H1 (cell line): ENCODE data around the gene MRC2. TPM values are rescaled to one million over a fixed set of nuclear protein-coding genes. Genes with fewer than 3 reads are reported as not detected.

Source experiments
- CTCF ChIA-PET: fragments of 300-600 bp; sonication (Branson Sonifier 250); formaldehyde crosslinking; loops from one replicate; lab custom pipeline; 2021; ENCODE audit not compliant: partially characterized antibody; lab: Charles Lee
- POLR2A ChIA-PET: fragments of 300-600 bp; sonication (Branson Sonifier 250); formaldehyde crosslinking; loops from one replicate; lab custom pipeline; 2021; ENCODE audit warnings: inconsistent platforms; ENCODE audit not compliant: partially characterized antibody; lab: Charles Lee
- DNase-seq, 2 experiments: peaks; one replicate each; pipeline versions ENCODE4 v3.0.0 to v3.0.0-alpha.2; 2010 to 2022; ENCODE audit warnings: low spot score in 2 of 2, low read depth in 1 of 2, mixed read lengths in 1 of 2
- FAIRE-seq: peaks from 2 replicates; lab custom pipeline; 2011; peaks lifted over from hg19 to GRCh38; lab: Jason Lieb, UNC
- H2AFZ ChIP-seq: 2 replicates; pipeline ENCODE4 v1.8.1; 2012; ENCODE audit warnings: low read length, inconsistent platforms
- H2AK5ac ChIP-seq: 2 replicates; pipeline ENCODE4 v1.6.1; 2013; ENCODE audit warnings: low read depth, low read length
- H2BK120ac ChIP-seq: replicated peaks from 2 replicates; pipeline ENCODE3; 2013; ENCODE audit warnings: low read depth, low read length, inconsistent platforms
- H2BK12ac ChIP-seq: 2 replicates; pipeline ENCODE4 v1.6.1; 2013; ENCODE audit warnings: low read depth, low read length
- H2BK15ac ChIP-seq: 2 replicates; pipeline ENCODE4 v1.6.1; 2013; ENCODE audit warnings: low read length
- H2BK20ac ChIP-seq: 2 replicates; pipeline ENCODE4 v1.6.1; 2013; ENCODE audit warnings: low read length
- H2BK5ac ChIP-seq: 2 replicates; pipeline ENCODE4 v1.6.1; 2013; ENCODE audit warnings: low read depth, low read length
- H3K14ac ChIP-seq: 2 replicates; pipeline ENCODE4 v1.6.1; 2013; ENCODE audit warnings: inconsistent platforms; ENCODE audit not compliant: insufficient read length
- H3K18ac ChIP-seq: 2 replicates; pipeline ENCODE4 v1.6.1; 2013; ENCODE audit warnings: low read length; ENCODE audit errors: extremely low read depth
- H3K23ac ChIP-seq: 2 replicates; pipeline ENCODE4 v1.6.1; 2013; ENCODE audit warnings: inconsistent platforms; ENCODE audit not compliant: insufficient read length
- H3K23me2 ChIP-seq: 2 replicates; pipeline ENCODE4 v1.6.1; 2013; ENCODE audit warnings: low read depth, low read length
- H3K27ac ChIP-seq: 2 replicates; pipeline ENCODE4 v1.6.1; 2011; ENCODE audit warnings: low read depth, low read length, inconsistent platforms
- H3K27me3 ChIP-seq, 4 experiments: replicated peaks in 1 of 4; 1 replicate in 1 of 4; 2 replicates in 3 of 4; pipeline versions ENCODE4 v1.6.1 to v1.8.1; 2011 to 2013; ENCODE audit warnings: low read length in 3 of 4, mild to moderate bottlenecking in 3 of 4, inconsistent platforms in 2 of 4, mixed read lengths in 2 of 4, moderate library complexity in 1 of 4; ENCODE audit not compliant: control insufficient read depth in 3 of 4, insufficient read depth in 3 of 4; ENCODE audit errors: extremely low read depth in 1 of 4
- H3K36me3 ChIP-seq, 4 experiments: 2 replicates each; pipeline versions ENCODE4 v1.6.1 to v1.8.1; 2011 to 2013; ENCODE audit warnings: mild to moderate bottlenecking in 4 of 4, low read length in 3 of 4, moderate library complexity in 2 of 4, control low read depth in 1 of 4, inconsistent platforms in 1 of 4; ENCODE audit not compliant: insufficient read depth in 4 of 4, control insufficient read depth in 2 of 4
- H3K4ac ChIP-seq: replicated peaks from 2 replicates; pipeline ENCODE3; 2013; ENCODE audit warnings: low read length, low read depth, mixed read lengths, inconsistent platforms; ENCODE audit not compliant: insufficient read length
- H3K4me1 ChIP-seq, 4 experiments: replicated peaks in 1 of 4; 1 replicate in 1 of 4; 2 replicates in 3 of 4; pipeline versions ENCODE4 v1.6.1 to v1.8.1; 2011 to 2013; ENCODE audit warnings: low read length in 3 of 4, inconsistent platforms in 2 of 4, mixed read lengths in 1 of 4; ENCODE audit not compliant: insufficient read depth in 4 of 4, control insufficient read depth in 3 of 4
- H3K4me2 ChIP-seq, 2 experiments: 2 replicates each; pipeline versions ENCODE4 v1.6.1 to v1.8.1; 2011 to 2013; ENCODE audit warnings: low read depth in 2 of 2, low read length in 2 of 2, control low read depth in 1 of 2, inconsistent platforms in 1 of 2, mild to moderate bottlenecking in 1 of 2; ENCODE audit not compliant: insufficient read depth in 1 of 2
- H3K4me3 ChIP-seq, 4 experiments: fragments of 200-600, 300-600 bp in 1 of 4; sonication (generic), shearing (Covaris generic), sonication (Bioruptor Twin) in 1 of 4; 2 replicates each; pipeline versions ENCODE4 v1.5.1 to v1.8.1; 2011 to 2016; ENCODE audit warnings: low read length in 4 of 4, low read depth in 3 of 4, control low read depth in 2 of 4, inconsistent platforms in 2 of 4, mild to moderate bottlenecking in 2 of 4, mixed read lengths in 1 of 4, moderate library complexity in 1 of 4; ENCODE audit not compliant: insufficient read depth in 2 of 4; ENCODE audit errors: extremely low read depth in 1 of 4
- H3K56ac ChIP-seq: replicated peaks from 2 replicates; pipeline ENCODE3; 2013; ENCODE audit warnings: low read depth, mild to moderate bottlenecking, mixed read lengths, low read length, inconsistent platforms; ENCODE audit not compliant: insufficient read length
- H3K79me1 ChIP-seq: 2 replicates; pipeline ENCODE4 v1.6.1; 2013; ENCODE audit warnings: low read depth, low read length, control low read depth
- H3K79me2 ChIP-seq, 2 experiments: 2 replicates each; pipeline versions ENCODE4 v1.6.1 to v1.8.1; 2012 to 2013; ENCODE audit warnings: low read length in 2 of 2, mild to moderate bottlenecking in 2 of 2, inconsistent platforms in 1 of 2; ENCODE audit not compliant: insufficient read depth in 2 of 2, control insufficient read depth in 1 of 2
- H3K9ac ChIP-seq, 4 experiments: replicated peaks in 1 of 4; 1 replicate in 1 of 4; 2 replicates in 3 of 4; pipeline versions ENCODE4 v1.6.1 to v1.8.1; 2011 to 2013; ENCODE audit warnings: low read depth in 3 of 4, low read length in 3 of 4, control low read depth in 2 of 4, mild to moderate bottlenecking in 2 of 4, moderate library complexity in 2 of 4, inconsistent platforms in 1 of 4; ENCODE audit errors: extremely low read depth in 1 of 4
- H3K9me3 ChIP-seq, 2 experiments: 2 replicates each; pipeline versions ENCODE4 v1.6.1 to v1.8.1; 2012 to 2013; ENCODE audit warnings: mild to moderate bottlenecking in 2 of 2, moderate library complexity in 2 of 2, control low read depth in 1 of 2, inconsistent platforms in 1 of 2, low read depth in 1 of 2, low read length in 1 of 2, mixed read lengths in 1 of 2; ENCODE audit not compliant: insufficient read depth in 2 of 2
- H4K20me1 ChIP-seq, 2 experiments: replicated peaks in 1 of 2; 2 replicates each; pipeline versions ENCODE3 to v1.8.1; 2011 to 2013; ENCODE audit warnings: inconsistent platforms in 2 of 2, low read length in 2 of 2, mild to moderate bottlenecking in 1 of 2; ENCODE audit not compliant: insufficient read depth in 2 of 2, control insufficient read depth in 1 of 2
- H4K5ac ChIP-seq: 2 replicates; pipeline ENCODE4 v1.6.1; 2013; ENCODE audit warnings: low read length, low read depth, mixed read lengths, inconsistent platforms; ENCODE audit not compliant: insufficient read length
- H4K8ac ChIP-seq: 2 replicates; pipeline ENCODE4 v1.8.0; 2013; ENCODE audit warnings: mild to moderate bottlenecking, moderate library complexity, low read length, inconsistent platforms; ENCODE audit not compliant: insufficient read depth; ENCODE audit errors: extremely low read depth
- H4K91ac ChIP-seq: replicated peaks from 2 replicates; pipeline ENCODE3; 2013; ENCODE audit warnings: low read length, mixed read lengths, inconsistent platforms; ENCODE audit not compliant: insufficient read length
- YY1 ChIP-seq: IDR thresholded peaks from 2 replicates; pipeline ENCODE4 v1.6.1; 2011; ENCODE audit warnings: low read depth, mild to moderate bottlenecking, low read length
- WGBS, 2 experiments: shearing (Covaris generic) in 1 of 2; methylation state at CpG; one replicate each; pipeline versions ENCODE4 v1.1.6 to v1.1.7; 2013 to 2015; ENCODE audit warnings: low lambda C conversion rate in 2 of 2, mixed read lengths in 2 of 2, inconsistent platforms in 1 of 2, low coverage in 1 of 2, missing lambda C conversion rate in 1 of 2; ENCODE audit not compliant: insufficient replicate concordance in 2 of 2, insufficient coverage in 1 of 2, insufficient read length in 1 of 2; ENCODE audit errors: extremely low coverage in 1 of 2, missing lambda C conversion rate in 1 of 2; 5-methylcytosine and 5-hydroxymethylcytosine counted together
- polyA plus RNA-seq, 7 experiments: library from polyadenylated mRNA; depleted of rRNA in 3 of 7; stranded (reverse) in 5 of 7; unstranded in 2 of 7; fragments of >200 nt in 5 of 7; fragments of 200-250 nt in 2 of 7; gene quantifications; 1 replicate in 5 of 7; 2 replicates in 1 of 7; 4 replicates in 1 of 7; pipeline versions ENCODE4 v1.2.1 to v1.2.3, GENCODE V29; 2011 to 2013; ENCODE audit warnings: missing spikeins in 2 of 7, mixed read lengths in 2 of 7
- total RNA-seq: library from RNA; stranded (reverse); fragmentation: NEBNext Ultra II Directional; extraction: Animal tissue kit (Norgen Biotek cat#: 25700); gene quantifications from 2 replicates; pipeline ENCODE4 v1.2.1, GENCODE V29; 2021
- TF ChIP-seq, protein P1 (sequence below): IDR thresholded peaks from 2 replicates; pipeline ENCODE4 v1.6.1; 2012; ENCODE audit warnings: inconsistent platforms

The MRC2 gene
- total and polyA plus RNA-seq, 2 of the 8 experiments (the other 6 are each of a cell fraction or from before 2014, with no cell fraction given), result 7.0 to 24.2 TPM

- DNase-seq, result no peak
- CTCF ChIA-PET, result interaction anchor here (1.2 kb wide), 1 partner anchor 17 kb away, joined by 5 read pairs; no protein-coding TSS in a partner anchor
- peaks cover 7 to 11% of the 10 kb centered on the region in 2 experiments for H3K9me3 ChIP-seq
- TF ChIP-seq, protein P1, sequence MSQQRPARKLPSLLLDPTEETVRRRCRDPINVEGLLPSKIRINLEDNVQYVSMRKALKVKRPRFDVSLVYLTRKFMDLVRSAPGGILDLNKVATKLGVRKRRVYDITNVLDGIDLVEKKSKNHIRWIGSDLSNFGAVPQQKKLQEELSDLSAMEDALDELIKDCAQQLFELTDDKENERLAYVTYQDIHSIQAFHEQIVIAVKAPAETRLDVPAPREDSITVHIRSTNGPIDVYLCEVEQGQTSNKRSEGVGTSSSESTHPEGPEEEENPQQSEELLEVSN, result peak; percentile 39; the same call in 1 of the 2 replicates
- TF ChIP-seq YY1, result no peak
- H3K36me3 ChIP-seq, result no peaks in the 10 kb centered on the region; a peak in 1 of 8 replicates
- peaks cover 7 to 22% (median 14%) of the 10 kb centered on the region in 4 experiments for H3K4me1 ChIP-seq
- peak overlapping the region; percentile 65; the same call in 1 of the 2 replicates for H2AK5ac ChIP-seq
- H3K4me2 ChIP-seq, result no peak overlapping the region
- H2BK12ac ChIP-seq, result peak overlapping the region; percentile 92; the same call in 1 of the 2 replicates
- H3K14ac ChIP-seq, result no peak overlapping the region
- no peak overlapping the region for H3K27ac ChIP-seq
- H3K27me3 ChIP-seq, result peaks cover 0 to 7% (median 1%) of the 10 kb centered on the region in 4 experiments; a peak in 4 of 7 replicates
- FAIRE-seq, result no peak
- 96% methylated on average over 9 of the region's 9 CpGs; no CpG with 5 or more reads in 1 of the 2 experiments for WGBS, 2 experiments
- H3K4ac ChIP-seq, result no peak overlapping the region
- no peak overlapping the region for H3K4me3 ChIP-seq
- no peak overlapping the region for H2AFZ ChIP-seq
- H4K8ac ChIP-seq, result no peak overlapping the region
- H2BK20ac ChIP-seq, result peak overlapping the region; percentile 62
- H3K56ac ChIP-seq, result no peak overlapping the region
- no peak overlapping the region for H4K91ac ChIP-seq
- H3K18ac ChIP-seq, result peak overlapping the region; percentile 78; the same call in 1 of the 2 replicates
- H2BK5ac ChIP-seq, result peak overlapping the region; percentile 88; the same call in 1 of the 2 replicates
- H3K79me2 ChIP-seq, result no peaks in the 10 kb centered on the region
- no peak overlapping the region for H3K9ac ChIP-seq
- no peak overlapping the region for H4K5ac ChIP-seq
- no peaks in the 10 kb centered on the region for H3K79me1 ChIP-seq
- H3K23me2 ChIP-seq, result peaks cover 19% of the 10 kb centered on the region; the same call in 1 of the 2 replicates
- POLR2A ChIA-PET, result no interaction called here
- peak overlapping the region; percentile 56 for H2BK120ac ChIP-seq
- peak overlapping the region; percentile 83; the same call in 1 of the 2 replicates for H2BK15ac ChIP-seq
- H3K23ac ChIP-seq, result no peak overlapping the region
- no peaks in the 10 kb centered on the region for H4K20me1 ChIP-seq
Measured at GRCh38 chr17:62707425-62707739, 79.9 kb downstream of the MRC2 start.
